ENCODE results near the gene CALML3.
A peak's percentile ranks its signal among the peaks of the same experiment; 100 is the strongest.

The CALML3 gene

GRCh38 chr10:5540080-5540479 lies 15.3 kb downstream of the CALML3 start:
- no peak for DNase-seq (ENCODE audit: low read depth)

- DNase-seq (ENCODE audit: low read depth): no peak
These were observed 16.1 kb downstream of the CALML3 start for GRCh38 chr10:5540891-5541290.

GRCh38 chr10:5542100-5542499 lies 17.3 kb downstream of the CALML3 start:
- no peak for DNase-seq (ENCODE audit: low read depth)

- no peak for DNase-seq (ENCODE audit: low read depth)
These were observed 18.9 kb downstream of the CALML3 start for GRCh38 chr10:5543623-5544022.

GRCh38 chr10:5544216-5544805 lies 19.6 kb downstream of the CALML3 start:
- DNase-seq (ENCODE audit: low read depth): no peak

GRCh38 chr10:5545011-5545410 lies 20.2 kb downstream of the CALML3 start:
- no peak for DNase-seq (ENCODE audit: low read depth)

- DNase-seq (ENCODE audit: low read depth): no peak
These were observed 20.6 kb downstream of the CALML3 start for GRCh38 chr10:5545426-5545777.

GRCh38 chr10:5545778-5546710 lies 21.3 kb downstream of the CALML3 start:
- DNase-seq (ENCODE audit: low read depth): no peak

GRCh38 chr10:5546891-5547680 lies 22.3 kb downstream of the CALML3 start:
- no peak for DNase-seq (ENCODE audit: low read depth)

- DNase-seq (ENCODE audit: low read depth): no peak
These were observed 22.8 kb downstream of the CALML3 start for GRCh38 chr10:5547681-5547930.

GRCh38 chr10:5547931-5548660 lies 23.3 kb downstream of the CALML3 start:
- no peak for DNase-seq (ENCODE audit: low read depth)

- DNase-seq (ENCODE audit: low read depth): no peak
These were observed 24.9 kb downstream of the CALML3 start for GRCh38 chr10:5549462-5550249.

GRCh38 chr10:5550250-5550545 lies 25.4 kb downstream of the CALML3 start:
- DNase-seq (ENCODE audit: low read depth): no peak

GRCh38 chr10:5550621-5551530 lies 26.1 kb downstream of the CALML3 start:
- no peak for DNase-seq (ENCODE audit: low read depth)

- peak; percentile 53 for DNase-seq (ENCODE audit: low read depth)
These were observed 27.0 kb downstream of the CALML3 start for GRCh38 chr10:5551531-5552375.

GRCh38 chr10:5552376-5553321 lies 27.9 kb downstream of the CALML3 start:
- no peak for DNase-seq (ENCODE audit: low read depth)

GRCh38 chr10:5553400-5554170 lies 28.8 kb downstream of the CALML3 start:
- DNase-seq (ENCODE audit: low read depth): no peak

GRCh38 chr10:5555021-5555510 lies 30.3 kb downstream of the CALML3 start:
- DNase-seq (ENCODE audit: low read depth): no peak
